Muscle of back (tissue), 11 donors: ENCODE measurements around the gene ALCAM. TPM values are rescaled to one million over a fixed set of nuclear protein-coding genes. Genes with fewer than 3 reads are reported as not detected.
"Not testable (repeated sequence)": the region's sequence is repeated elsewhere in the genome, so short reads cannot be mapped to it uniquely, and the experiment has no call there.

Source experiments
- DNase-seq, 3 donors: peaks; one replicate each; pipeline versions ENCODE4 v3.0.0 to v3.0.0-alpha.2; 2013
- polyA plus RNA-seq, 10 donors: library from polyadenylated mRNA; unstranded; fragments of 120-200 nt; gene quantifications; one replicate each; pipeline ENCODE4 v1.2.1, GENCODE V29; 2013; ENCODE audit not compliant: insufficient read length in 10 of 10

Gene ALCAM
- polyA plus RNA-seq, 10 donors = 8.5 to 44.3 (median 10.1) TPM

DNA sequence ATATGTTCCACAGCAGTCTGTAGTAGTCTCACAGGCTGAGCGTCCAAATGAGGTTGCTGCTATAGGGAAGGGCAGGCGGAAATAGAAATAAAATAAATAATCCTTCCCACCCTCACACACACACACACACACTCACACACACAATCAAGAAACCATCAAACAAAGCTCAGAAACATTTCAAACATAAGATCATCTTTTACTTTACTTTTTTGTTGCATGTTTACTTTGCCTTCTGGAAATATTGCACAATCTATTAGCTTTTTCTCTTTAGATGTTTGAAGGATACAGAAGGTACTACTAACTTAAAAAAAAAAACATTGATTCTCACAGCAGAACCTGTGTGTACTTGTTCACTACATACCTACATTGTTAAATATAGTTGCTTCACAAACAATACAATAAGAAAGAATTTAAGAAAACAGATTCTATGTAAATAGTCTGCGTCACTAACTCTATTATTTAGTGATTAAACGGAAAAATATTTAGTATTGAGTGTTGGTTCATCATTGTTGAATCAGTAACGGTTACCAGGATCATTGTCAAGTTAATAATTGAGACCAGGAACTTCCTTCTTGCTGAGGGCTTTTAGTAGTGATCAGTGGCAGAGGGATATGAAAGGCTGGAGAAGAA is 20.5 kb downstream of the ALCAM start:
- no peak for DNase-seq

- no peak for DNase-seq
Measured at GRCh38 chr3:105388176-105388575, 21.5 kb downstream of the ALCAM start.

GRCh38 chr3:105389759-105390158 is 23.1 kb downstream of the ALCAM start:
- DNase-seq = not testable (repeated sequence)

DNA sequence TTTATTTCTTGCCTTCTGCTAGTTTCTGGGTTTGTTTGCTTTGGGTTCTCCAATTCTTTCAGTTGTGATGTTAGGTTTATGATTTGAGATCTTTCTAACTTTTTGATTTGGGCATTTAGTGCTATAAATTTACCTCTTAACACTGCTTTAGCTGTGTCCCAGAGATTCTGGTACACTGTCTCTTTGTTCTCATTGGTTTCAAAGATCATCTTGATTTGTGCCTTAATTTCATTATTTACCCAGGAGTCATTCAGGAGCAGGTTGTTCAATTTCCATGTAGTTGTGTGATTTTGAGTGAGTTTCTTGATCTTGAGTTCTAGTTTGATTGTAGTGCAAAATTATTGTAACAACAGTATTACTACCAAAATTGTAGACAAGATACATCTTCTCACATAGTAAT is 25.9 kb downstream of the ALCAM start:
- not testable (repeated sequence) for DNase-seq

- no peak for DNase-seq
Measured at GRCh38 chr3:105394177-105394576, 27.5 kb downstream of the ALCAM start.

DNA sequence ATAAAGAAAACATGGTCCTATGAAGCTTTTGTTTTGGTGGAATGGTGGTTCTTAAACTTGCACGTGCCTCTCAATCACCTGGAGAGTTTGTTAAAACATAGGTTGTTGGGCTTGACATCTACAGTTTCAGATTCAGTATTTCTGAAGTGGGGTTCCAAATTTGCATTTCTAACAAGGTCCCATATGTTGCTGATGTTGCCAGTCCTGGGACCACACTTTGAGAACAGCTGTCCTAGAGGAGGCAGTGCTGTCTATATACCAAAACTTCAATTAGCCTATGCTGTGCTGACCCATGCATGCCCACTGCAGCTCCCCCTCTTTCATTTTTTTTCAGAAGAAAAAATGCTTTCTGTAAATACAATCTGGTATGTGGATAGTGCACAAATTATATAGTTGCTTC is 31.3 kb downstream of the ALCAM start:
- no peak for DNase-seq

DNA sequence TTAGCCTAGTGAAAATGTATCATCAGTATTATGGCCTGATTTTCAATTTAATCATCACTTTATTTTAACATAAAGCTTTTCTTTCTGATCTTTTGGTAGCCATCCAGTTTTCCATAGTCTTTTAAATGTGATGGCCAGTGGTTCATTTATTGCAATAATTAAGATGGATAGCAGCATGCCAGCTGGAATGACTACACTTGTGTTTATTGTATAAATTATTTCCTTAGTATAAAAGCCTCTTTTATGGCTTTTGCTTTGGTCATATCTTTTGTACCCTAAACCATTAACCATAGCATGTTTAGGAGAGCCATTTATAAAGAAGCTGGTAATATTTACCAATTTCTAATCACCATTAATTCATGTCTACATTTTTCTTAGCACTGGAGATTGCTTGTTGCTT is 31.7 kb downstream of the ALCAM start:
- no peak for DNase-seq

GRCh38 chr3:105399062-105399461 is 32.4 kb downstream of the ALCAM start:
- DNase-seq = no peak

DNA sequence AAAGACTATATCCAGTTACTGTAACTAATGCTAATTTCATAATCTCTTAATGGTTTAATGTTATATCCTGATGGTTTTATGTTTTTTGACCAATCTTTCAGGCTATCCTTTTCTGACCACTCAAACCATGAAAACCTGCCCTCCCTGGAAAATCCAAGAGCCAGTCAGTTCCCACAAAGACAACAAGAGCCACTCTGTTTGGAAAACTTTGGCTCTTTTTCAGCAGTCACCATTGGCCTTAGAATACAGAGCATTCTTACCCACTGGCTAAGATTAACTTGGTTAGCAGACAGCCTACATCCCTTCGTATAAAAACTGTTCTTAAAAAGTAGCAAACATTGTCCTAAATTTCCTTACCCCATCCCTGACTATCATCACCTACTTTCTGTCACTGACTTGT is 32.9 kb downstream of the ALCAM start:
- no peak for DNase-seq

DNA sequence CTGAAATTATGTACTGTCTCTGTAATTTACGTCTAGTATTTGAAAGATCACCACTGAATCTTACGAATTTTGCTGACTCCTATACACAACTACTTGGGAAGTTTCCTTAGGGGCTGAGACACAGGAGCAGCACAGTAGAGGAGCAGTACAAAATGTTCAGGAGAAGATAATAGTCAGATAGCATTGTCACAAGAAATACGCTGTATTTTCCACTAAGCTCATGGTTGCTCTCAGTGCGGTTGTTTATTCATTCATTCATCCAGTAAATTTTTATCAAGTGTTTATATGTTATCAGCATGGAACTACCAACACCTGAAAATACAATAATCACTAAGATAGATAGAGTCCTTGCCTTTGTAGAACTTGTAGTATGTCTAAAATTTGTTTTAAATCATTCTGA is 34.5 kb downstream of the ALCAM start:
- DNase-seq = no peak

- DNase-seq = no peak
Measured at GRCh38 chr3:105401691-105402149, 35.0 kb downstream of the ALCAM start.

GRCh38 chr3:105402287-105402801 is 35.6 kb downstream of the ALCAM start:
- no peak for DNase-seq

DNA sequence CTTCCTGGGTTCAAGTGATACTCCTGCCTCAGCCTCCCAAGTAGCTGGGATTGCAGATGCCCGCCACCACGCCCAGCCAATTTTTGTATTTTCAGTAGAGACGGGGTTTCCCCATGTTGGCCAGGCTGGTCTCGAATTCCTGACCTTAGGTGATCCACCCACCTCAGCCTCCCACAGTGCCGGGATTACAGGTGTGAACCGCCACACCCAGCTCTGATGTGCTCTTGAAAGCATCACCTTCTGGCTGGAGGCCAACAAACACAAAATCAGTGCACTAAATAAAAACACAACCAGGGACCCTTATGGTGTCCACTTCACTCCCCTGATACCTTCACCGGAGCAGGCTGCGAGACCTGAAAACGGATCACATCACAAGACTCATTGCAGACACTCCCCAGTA is 36.3 kb downstream of the ALCAM start:
- not testable (repeated sequence) for DNase-seq

DNA sequence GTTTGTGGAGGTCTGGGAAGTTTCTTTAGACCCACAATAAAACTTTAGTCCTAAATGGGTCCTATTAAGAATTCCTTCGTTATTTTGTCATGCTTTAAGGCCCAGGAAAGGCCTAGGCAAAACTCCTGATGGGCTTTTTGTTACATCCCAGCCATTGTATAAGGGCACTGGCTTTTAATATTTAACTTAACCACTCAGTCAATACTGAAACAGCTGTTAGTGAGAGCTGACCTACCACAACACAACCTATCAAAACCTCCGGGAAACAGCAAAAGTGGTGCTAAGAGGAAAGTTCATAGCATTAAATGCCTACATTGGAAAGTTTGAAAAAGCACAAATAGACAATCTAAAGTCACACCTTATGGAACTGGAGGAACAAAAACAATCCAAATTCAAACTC is 39.6 kb downstream of the ALCAM start:
- no peak for DNase-seq

DNA sequence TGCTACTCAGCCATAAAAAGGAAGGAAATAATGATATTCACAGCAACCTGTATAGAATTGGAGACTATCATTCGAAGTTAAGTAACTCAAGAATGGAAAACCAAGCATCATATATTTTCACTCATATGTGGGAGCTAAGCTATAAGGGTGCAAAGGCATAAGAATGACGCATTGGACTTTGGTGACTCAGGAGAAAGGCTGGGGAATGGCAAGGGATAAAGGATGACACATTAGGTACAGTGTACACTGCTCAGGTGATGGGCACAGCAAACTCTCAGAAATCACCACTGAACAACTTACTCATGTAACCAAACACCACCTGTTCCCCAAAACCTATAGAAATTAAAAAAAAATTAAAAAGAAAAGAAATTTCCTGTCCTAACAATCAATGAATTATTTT is 42.7 kb downstream of the ALCAM start:
- no peak for DNase-seq

DNA sequence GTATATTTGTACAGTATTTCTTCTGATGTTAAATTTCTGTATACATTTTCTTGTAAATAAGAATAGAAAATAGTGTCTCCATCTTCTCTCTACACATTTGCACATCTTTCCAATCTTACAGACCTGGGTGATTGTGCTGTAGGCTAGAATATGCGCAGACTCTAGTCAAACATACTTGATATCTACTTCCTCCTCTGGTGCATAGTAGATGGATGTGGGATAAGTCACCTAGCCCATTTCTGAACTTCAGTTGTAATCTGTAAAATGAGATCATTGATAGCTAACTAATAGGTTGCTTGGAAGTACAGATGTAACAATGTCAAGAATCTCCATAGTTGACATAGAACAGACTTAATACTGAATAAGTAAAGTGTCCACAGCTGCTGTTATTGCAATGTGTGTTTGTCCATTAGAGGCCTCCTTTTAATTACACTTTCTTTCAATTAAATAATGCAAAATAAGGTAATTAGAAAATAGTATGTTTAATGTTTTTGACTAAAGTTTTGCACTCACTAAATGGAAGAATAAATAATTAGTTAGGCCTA is 46.7 kb downstream of the ALCAM start:
- DNase-seq = no peak

DNA sequence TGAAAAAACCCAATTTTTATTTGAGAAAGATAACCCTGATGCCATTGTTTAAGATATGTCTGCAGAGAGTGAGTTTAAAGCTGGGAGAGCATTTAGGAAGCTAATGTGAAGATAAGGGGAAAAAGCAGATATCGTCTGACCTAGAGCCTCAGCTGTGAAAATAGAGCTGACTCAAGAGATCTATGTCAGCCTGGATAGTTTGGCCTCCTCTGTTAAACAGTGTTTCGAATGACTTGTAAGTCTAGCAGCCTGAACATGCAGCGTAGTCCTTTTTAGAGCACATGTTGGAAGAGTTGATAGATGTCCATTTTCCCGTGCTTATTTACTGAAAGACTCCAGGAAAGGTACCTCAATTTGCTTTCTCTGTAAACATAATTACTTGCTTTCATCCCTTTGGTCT is 48.1 kb downstream of the ALCAM start:
- no peak for DNase-seq

- no peak for DNase-seq
Measured at GRCh38 chr3:105415951-105416350, 49.2 kb downstream of the ALCAM start.

GRCh38 chr3:105417525-105418289 is 51.0 kb downstream of the ALCAM start:
- no peak for DNase-seq

DNA sequence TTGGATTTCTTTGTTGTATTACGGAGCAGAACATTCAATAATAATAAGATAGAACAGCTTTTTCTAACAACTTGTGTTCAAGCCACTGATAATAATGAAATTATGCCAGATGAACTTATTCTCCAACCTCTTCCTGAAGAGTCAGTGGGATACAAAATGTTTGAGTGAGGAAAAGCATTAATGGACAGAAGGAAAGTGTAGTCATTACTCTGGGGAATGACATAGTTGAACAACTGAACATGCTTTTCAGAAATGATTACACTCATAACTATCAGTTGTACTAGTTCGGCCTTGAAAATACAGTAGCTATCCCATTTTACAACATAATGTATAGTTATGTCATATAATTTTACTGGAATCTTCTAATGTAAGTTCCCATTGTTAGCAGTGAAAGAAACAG is 55.9 kb downstream of the ALCAM start:
- DNase-seq = no peak

DNA sequence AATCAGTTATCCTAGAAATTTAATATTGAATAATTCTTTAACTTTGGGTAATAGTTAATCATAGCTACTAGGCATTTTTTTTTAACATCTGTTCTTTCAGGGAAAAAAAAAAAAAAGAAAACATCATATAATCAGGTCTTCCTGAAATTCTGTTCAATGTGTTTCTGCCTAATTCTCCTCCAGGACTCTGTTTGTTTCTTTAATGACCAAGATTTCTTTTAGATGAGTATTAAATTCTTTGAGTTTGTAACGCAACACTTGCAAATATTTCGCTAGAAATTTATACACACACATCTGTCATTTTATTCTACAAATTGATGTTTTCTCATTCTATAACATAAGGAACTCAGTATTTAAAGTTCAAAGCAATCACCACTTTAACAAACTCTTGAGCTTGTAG is 56.7 kb downstream of the ALCAM start:
- DNase-seq = no peak

DNA sequence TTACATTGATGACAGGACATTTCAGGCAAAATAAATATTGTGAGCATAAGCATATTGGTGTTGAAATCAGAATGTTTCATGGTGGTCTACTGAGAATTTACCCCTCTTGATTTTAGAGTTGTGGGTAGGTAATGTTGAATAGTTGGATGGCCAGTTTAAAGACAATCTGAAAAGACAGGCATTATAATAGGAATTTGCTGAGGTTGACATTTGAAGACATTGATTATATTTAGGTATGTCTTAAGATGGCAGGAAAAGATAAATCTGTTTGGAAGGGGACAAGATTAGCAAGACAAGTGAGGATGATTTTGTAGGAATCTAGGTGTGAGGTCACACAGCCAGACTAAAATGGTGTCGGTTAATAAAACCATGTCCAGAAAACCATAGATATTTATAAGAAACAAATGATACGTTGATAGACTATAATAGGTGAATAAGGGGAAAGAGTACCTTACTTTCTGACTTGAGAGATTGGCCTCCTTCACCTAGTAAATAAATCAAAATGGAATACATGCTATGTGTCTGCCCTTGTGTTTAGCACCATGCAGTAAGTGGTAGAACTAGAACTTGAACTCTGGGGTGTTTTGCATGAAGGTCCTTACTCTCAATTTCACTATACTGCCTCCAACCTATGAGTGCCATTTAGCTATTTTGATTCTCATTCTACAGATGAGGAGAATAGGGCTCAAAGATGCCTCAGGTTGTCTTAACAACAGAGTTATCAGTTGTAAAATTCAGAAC is 57.9 kb downstream of the ALCAM start:
- no peak for DNase-seq

DNA sequence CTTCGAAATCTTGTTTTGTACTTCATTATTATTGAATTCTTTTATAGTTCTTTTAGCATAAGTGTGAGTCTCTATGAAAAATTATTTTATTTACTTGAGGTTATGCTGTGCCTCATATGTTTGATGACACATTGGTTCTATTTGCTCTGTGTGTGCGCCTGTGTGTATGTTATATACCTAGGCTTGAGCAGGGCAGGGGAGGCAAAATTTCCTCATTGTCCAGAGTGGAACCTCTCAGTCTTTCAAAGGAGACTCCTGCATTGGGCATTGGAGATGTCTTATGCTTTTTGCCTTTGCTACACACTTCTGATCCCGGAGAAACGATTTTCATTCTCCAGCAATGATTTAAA is 58.4 kb downstream of the ALCAM start:
- no peak for DNase-seq
